CD1c-positive myeloid dendritic cell (primary cell): Measurements from ENCODE around the gene LRP5.
"Not testable (repeated sequence)": the region's sequence is repeated elsewhere in the genome, so short reads cannot be mapped to it uniquely, and the experiment has no call there.

Experiments used
- DNase-seq: peaks from one replicate; pipeline ENCODE4 v3.0.0-alpha.2; 2016; ENCODE audit errors: extremely low spot score

Gene LRP5

DNA sequence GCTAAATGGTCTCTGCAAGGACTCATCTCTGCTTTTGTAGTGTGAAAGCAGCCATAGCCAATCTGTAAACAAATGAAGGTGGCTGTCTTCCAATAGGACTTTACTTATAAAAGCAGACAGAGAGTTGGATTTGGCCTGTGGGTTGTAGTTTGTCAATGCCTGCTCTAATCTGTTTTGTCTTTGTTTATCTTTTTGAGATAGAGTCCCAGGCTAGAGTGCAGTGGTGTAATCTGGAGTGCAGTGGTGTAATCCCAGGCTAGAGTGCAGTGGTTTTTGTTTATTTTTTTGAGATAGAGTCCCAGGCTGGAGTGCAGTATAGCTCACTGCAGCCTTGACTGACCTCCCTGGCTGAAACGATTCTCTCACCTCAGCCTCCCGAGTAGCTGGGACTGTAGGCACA, 156.7 kb downstream of the LRP5 start:
- DNase-seq: no peak

DNA sequence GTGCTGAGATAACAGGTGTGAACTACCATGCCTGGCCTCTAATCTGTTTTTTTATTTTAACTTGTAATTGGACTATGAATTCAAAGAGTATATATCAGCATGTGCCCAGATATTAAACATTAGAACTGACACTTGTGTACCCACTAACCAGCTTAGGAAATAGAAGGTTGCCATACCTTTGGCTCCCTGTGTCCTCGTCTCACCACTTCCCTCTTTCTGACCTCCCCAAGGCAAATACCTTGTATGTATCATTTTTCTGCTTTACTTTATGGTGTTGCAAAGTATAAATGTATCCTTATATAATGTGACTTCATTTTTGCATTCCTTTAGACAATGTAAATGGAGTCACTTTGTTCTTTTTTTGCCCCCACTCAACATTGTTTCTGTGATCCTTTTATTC, 157.3 kb downstream of the LRP5 start:
- DNase-seq: no peak

DNA sequence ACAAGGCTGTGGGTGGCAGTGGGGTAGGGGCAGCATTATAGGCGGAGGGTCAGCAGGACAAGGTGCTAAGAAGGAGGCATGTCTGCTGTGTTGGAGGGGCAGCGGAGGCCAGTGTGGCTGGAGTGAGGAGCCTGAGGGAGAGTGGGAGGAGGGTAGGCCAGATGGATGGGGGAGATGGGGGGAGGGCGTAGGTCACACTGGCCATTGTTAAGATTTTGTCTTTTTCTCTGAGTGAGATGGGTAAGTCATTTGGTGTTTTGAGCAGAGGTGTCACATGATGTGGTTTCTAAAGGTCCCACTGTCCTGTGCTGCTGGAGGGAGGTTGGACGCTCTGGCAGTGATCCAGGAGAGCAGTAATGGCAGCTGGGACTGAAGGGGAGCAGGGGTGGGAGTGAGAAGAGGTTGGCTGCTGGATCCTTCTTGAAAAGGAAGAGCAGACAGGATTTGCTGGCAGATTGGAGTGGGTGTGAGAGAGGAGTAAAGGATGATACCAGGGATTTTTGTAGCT, 158.0 kb downstream of the LRP5 start:
- no peak for DNase-seq

DNA sequence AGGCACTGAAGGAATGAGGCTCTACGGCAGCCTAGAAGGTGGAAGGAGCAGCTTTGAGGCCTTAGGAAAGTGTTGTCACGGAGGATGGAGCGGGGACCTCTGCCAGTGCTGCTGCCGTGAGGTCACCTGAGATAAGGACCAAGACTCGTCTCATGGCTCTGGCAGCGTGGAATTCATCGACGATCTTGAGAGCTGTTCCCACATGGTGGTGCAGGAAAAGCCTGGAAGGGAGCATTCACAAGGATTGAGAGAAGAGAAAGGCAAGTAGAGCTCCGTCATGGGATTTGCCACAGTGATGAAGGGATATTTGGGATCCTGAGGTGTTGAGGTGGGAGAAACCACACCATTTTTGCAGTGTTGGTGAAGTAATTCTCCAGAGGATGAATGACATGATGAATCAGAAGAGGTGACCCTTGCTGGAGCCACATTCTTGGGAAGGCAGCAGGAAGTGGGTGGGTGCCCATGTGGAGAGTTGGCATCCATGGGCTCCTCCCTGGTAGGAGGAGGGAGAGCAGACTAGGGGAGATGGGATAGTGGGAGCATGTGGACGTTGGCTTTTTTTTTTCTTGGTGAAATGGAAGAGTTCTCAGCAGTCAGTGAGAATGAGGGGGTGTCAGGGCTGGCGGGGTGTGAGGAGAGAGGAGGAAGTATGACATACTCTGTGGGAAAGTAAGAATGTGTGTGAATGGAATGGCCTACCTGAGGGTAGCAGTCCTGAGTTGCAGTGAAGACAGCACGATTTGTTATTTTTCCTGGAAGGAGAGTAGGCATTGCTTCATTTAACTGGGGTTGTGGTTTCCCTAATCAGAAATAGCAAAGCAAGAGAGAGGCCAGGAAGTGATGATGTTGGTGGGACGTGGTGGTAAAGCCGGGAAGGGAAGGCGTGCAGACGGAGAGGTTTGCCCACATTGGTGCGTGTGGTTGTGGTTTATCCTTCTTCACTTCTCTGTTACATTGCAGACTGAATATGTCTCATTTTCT, 159.3 kb downstream of the LRP5 start:
- peak; percentile 66 for DNase-seq

DNA sequence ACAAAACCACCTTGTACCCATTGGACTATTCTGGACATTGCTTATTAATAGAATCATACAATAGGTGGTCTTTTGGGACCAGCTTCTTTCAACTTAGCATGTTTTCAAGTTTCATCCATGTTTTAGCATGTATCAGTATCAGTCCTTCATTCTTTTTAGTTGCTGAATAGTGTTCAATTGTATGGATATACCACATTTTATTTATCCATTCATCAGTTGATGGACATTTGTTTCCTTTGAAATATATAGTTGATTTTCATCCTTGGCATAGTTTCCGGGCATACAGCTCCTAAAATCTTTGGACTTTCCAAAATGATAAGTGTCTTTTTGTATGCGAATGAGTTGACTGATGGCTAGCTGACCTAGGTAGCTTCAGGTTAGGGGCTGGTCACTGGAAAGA, 160.4 kb downstream of the LRP5 start:
- no peak for DNase-seq

DNA sequence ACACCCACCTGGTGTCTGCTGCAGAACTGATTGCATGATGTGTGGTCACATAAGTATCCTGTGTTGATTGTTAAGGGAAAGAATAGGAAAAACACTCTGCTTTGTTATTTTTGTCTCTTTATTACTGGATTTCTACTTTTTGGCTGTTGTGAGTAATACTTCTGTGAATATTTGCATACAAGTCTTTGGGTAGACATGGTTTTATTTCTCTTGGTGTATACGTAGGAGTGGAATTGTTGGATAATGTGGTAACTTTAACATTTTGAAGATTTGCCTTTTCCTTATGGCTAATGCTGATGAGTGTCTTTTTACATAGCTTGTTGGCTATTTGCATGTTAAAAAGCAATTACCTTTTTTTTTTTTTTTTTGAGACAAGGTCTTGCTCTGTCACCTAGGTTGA, 161.3 kb downstream of the LRP5 start:
- no peak for DNase-seq

DNA sequence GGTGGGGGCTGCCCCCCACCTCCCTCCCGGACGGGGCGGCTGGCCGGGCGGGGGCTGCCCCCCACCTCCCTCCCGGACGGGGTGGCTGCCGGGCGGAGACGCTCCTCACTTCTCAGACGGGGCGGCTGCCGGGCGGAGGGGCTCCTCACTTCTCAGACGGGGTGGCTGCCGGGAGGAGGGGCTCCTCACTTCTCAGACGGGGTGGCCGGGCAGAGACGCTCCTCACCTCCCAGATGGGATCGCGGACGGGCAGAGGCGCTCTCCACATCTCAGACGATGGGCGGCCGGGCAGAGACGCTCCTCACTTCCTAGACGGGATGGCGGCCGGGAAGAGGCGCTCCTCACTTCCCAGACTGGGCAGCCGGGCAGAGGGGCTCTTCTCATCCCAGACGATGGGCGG, 163.2 kb downstream of the LRP5 start:
- not testable (repeated sequence) for DNase-seq

DNA sequence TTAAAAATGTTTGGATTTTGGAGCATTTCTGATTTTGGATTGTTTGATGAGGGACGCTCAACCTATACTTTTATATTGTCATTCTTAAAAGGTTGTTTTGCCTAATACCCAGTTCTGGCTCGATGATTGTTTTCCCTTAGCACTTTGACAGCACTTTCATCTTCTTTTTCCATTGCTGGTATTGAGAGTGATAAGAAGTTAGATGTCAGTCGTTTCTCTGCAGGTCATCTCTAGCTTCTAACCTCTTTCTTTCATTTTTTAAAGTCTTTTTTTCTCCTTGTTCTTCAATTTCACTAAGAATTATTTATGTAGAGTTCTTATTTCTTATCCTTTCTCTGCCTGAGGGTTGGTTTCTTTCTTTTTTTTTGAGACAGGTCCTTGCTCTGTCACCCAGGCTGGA, 167.0 kb downstream of the LRP5 start:
- DNase-seq: no peak

DNA sequence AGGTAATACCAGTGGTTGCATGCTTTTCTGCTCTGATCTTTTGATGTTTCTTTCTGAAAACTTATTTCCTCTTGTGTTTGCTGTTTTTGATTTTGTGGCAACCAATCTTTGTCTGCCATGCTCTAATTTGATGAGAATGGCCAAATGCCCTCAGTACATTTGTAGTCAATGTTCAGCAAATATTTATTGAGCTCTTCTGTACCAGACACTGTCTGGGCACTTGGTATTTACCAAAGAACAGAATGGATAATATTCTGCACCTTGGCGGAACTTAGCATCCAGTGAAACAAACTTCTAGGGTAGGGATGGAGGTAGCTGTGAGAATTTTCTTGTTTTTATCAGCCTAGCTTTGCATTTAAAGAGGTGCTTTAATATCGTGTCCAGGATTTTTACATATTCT, 167.8 kb downstream of the LRP5 start:
- DNase-seq: no peak

DNA sequence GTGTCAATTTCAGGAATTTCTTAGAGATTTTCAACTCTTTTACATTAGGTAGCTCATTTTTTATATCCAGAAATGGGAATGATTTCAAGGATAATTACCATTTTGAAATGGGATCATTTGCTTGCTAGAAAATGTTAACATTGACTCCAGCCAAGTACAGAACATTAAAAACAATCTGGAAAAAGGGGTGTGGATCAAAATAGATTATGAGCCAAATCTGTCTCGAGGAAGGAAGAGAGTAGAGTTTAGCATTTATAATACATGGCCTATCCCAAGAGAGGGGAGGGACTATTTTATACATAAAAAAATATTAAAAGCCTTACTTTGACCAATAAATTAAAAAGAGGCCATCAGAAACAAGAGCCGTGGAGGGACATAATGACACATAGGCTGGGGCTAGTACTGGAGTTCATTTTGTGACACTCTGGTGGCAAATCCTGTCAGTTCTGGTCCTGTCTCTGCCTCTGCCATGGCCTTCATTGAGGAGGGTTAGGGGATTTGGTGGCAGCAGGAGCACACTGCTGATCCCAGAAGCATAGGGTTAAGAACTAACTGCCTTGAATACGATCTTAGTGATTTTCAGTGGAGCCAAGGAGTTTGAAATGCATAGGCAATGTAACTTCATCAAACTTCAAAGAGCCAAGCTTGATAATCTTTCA, 168.6 kb downstream of the LRP5 start:
- no peak for DNase-seq

DNA sequence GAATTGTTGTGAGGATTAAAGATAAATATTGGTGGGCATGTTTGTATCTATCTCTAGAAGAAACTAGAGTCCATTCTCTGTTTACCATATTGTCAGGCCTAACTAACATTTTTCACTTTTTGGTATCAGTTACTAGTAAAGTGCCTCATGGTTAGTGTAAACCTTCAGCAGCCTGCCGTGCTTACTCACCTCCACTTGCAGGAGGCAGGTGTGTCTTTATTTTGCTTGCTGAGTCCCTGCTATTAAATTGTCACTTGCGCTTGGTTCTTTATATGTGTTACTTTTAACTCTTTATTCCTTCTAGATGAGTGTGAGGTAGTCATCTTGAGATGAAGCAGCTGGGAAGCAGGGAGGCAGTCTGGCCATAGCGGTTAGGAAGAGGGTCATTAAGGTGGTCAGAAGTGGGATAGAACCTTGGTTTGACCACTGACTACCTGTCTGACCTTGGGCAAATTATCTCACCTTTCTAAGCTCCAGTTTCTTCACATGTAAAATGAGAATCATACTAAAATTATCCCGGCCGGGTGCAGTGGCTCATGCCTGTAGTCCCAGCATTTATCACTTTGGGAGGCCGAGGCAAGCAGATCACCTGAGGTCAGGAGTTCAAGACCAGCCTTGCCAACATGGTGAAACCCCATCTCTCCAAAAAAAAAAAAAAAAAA, 169.3 kb downstream of the LRP5 start:
- DNase-seq: no peak

DNA sequence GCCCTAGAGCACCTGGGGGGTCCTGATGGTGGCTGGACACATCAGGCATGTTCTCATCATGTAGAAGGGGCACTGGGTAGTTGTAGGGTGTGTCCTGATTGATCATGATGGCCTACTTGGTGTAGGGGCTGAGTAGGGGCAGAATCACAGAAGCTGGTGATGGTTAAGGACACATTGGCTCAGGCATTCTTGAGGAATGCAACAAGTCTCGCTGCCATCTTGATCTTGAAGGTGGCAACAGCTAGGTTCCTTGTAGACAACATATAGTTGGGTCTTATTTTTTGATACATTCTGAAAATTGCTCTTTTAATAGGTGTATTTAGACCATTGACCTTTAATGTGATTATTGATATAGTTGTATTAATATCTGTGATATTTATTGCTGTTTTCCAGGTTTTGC, 176.2 kb downstream of the LRP5 start:
- DNase-seq: no peak

DNA sequence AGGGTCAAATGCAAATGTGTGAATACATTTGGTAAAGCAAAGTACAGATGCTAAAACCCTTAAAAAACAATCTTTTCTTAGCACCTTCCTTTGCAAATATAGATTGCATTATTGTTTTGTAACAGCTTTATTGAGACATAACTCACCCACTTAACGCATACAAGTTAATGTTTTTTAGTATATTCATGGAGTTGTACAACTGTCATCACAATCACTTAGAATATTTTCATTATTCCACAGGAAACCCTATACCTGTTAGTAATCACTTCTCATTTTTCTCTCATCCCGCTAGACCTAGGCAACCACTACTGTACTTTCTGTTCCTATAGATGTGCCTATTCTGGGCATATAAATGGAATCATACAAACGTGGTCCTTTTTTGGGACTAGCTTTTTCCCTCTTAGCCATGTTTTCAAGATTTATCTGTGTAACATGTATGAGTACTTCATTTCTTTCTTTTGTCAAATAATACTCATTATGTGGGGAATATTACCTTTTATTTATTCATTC, 182.9 kb downstream of the LRP5 start:
- DNase-seq: no peak

DNA sequence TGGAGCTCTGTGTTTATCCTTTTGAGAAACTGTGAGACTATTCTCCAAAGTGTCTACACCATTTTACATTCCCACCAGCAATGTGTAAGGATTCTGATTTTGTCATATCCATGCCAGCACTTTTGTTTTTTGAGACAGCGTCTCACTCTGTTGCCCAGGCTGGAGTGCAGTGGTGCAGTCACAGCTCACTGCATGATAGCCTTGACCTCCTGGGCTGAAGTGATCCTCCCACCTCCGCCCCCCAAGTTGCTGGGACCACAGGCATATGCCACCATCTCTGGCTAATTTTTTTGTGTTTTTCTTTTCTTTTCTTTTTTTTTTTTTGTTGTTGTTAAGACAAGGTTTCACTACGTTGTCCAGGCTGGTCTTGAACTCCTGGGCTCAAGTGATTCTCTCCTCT, 183.5 kb downstream of the LRP5 start:
- no peak for DNase-seq

DNA sequence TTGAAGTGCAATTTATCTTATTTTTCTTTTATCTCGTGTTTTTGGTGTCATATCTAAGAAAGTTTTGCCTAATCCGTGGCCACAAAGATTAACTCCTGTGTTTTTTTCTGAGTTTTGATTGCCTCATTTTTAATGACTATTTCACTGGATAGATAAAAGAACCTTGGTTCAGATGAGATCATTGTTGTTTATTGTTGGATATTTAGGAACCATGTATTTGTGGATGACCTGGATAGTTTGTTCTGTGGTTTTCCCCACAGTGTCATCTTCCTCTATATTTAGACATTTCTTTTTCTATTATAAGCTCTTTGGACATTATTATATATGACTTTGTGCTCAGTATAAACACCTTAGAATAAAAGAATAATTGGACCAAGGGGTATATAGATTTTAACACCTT, 185.4 kb downstream of the LRP5 start:
- DNase-seq: peak; percentile 10

DNA sequence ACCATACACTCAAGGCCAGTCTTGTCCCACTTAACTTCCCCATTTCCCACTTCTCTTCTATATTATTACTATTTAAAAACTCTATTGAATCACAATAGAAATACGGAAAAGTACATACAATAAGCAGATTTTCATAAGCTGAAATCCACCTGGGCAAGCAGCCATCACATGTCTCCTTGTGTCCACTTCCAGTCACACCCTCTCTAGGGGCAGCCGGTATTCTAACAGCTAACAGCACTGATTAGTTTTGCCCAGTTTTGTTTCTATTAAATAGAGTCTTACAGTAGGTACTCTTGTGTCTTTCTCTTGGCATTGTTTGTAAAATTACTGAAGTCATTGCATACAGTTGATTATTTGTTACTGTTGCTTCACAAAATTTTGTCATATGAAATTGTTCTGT, 185.9 kb downstream of the LRP5 start:
- DNase-seq: peak; percentile 11
